ENCODE results near the gene MAML3. TPM values are rescaled to one million over a fixed set of nuclear protein-coding genes. Genes with fewer than 3 reads are reported as not detected.

The MAML3 gene
- total and polyA plus RNA-seq, 2 of the 13 experiments (the other 11 are each of a cell fraction or from before 2014, with no cell fraction given): 0.05 to 0.13 TPM

DNA sequence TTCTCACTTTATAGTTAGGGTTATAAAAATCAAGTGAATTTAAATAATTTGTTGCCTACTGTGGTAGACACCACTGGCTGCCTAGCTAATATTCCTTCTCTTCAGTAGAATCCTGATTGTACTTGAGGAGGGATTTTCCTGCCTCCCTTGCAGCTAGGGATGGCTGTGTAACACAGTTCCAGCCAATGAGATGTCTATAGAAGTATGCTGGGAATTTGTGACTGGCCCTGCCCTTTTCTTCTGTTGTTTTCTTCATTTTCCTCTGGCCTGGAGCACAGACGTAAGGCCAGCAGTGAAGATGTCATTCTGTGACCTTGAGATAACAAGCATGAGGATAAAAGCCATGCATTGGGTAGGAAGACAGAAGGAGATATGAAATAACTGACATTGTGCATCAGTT lies 343.3 kb downstream of the MAML3 start:
- Histone ChIP-seq H3K27me3 (ENCODE audit: control insufficient read depth in 1 of 2, insufficient read depth in 2 of 2, low read length in 2 of 2) (peaks cover 3 to 24% of the 10 kb centered on the region in 2 experiments; a peak in 3 of 5 replicates), H3K79me2 (ENCODE audit: insufficient read depth, low read length) (no peaks in the 10 kb centered on the region), H3K4me1 (ENCODE audit: insufficient read depth, low read length) (peaks cover 37% of the 10 kb centered on the region), H3K9ac (ENCODE audit: insufficient read depth, low read depth, low read length) (no peak overlapping the region), H3K9me3 (ENCODE audit: low read length) (peaks cover 10% of the 10 kb centered on the region), H3K27ac (ENCODE audit: extremely low read length, insufficient read depth, low read length) (no peak overlapping the region), H4K20me1 (ENCODE audit: insufficient read depth, low read length) (no peaks in the 10 kb centered on the region), H3K4me2 (ENCODE audit: low read depth, low read length) (no peak overlapping the region), H2AFZ (ENCODE audit: low read length) (no peak overlapping the region), H3K36me3 (replicated peaks in 1 of 2; ENCODE audit: control insufficient read depth in 1 of 2, insufficient read depth in 2 of 2, low read length in 2 of 2) (no peaks in the 10 kb centered on the region), H3K4me3 (replicated peaks in 1 of 3; ENCODE audit: insufficient read depth in 1 of 3, low read depth in 2 of 3, low read length in 3 of 3) (no peak overlapping the region)
- TF ChIP-seq HOXA5 (CRISPR knock-in tag; IDR thresholded peaks at IDR 0.05): no peak
- no peak for TF ChIP-seq ZNF563 (CRISPR knock-in tag; IDR thresholded peaks at IDR 0.05)
- TF ChIP-seq ZNF782 (CRISPR knock-in tag; IDR thresholded peaks at IDR 0.05; ENCODE audit: borderline replicate concordance): no peak
- TF ChIP-seq, protein P1, sequence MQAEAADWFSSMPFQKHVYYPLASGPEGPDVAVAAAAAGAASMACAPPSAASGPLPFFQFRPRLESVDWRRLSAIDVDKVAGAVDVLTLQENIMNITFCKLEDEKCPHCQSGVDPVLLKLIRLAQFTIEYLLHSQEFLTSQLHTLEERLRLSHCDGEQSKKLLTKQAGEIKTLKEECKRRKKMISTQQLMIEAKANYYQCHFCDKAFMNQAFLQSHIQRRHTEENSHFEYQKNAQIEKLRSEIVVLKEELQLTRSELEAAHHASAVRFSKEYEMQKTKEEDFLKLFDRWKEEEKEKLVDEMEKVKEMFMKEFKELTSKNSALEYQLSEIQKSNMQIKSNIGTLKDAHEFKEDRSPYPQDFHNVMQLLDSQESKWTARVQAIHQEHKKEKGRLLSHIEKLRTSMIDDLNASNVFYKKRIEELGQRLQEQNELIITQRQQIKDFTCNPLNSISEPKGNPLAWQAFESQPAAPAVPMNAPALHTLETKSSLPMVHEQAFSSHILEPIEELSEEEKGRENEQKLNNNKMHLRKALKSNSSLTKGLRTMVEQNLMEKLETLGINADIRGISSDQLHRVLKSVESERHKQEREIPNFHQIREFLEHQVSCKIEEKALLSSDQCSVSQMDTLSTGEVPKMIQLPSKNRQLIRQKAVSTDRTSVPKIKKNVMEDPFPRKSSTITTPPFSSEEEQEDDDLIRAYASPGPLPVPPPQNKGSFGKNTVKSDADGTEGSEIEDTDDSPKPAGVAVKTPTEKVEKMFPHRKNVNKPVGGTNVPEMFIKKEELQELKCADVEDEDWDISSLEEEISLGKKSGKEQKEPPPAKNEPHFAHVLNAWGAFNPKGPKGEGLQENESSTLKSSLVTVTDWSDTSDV (CRISPR knock-in tag; IDR thresholded peaks at IDR 0.05): no peak
- TF ChIP-seq GFI1 (CRISPR knock-in tag; IDR thresholded peaks at IDR 0.05; ENCODE audit: borderline replicate concordance): no peak
- TF ChIP-seq PLRG1 (conservative IDR thresholded peaks at IDR 0.05): no peak
- TF ChIP-seq HMG20A (CRISPR knock-in tag; IDR thresholded peaks at IDR 0.05; ENCODE audit: borderline replicate concordance): no peak
- no peak for TF ChIP-seq ZNF331 (CRISPR knock-in tag; IDR thresholded peaks at IDR 0.05)
- TF ChIP-seq PRMT3 (CRISPR knock-in tag; IDR thresholded peaks at IDR 0.05; ENCODE audit: borderline replicate concordance, low read depth): no peak
- TF ChIP-seq SP4 (CRISPR knock-in tag; IDR thresholded peaks at IDR 0.05): no peak
- TF ChIP-seq ZFP82 (CRISPR knock-in tag; IDR thresholded peaks at IDR 0.05; ENCODE audit: borderline replicate concordance): no peak
- no peak for TF ChIP-seq ATAD3A (CRISPR knock-in tag; IDR thresholded peaks at IDR 0.05)
- TF ChIP-seq MAX (IDR thresholded peaks at IDR 0.05): no peak
- TF ChIP-seq, protein P2, sequence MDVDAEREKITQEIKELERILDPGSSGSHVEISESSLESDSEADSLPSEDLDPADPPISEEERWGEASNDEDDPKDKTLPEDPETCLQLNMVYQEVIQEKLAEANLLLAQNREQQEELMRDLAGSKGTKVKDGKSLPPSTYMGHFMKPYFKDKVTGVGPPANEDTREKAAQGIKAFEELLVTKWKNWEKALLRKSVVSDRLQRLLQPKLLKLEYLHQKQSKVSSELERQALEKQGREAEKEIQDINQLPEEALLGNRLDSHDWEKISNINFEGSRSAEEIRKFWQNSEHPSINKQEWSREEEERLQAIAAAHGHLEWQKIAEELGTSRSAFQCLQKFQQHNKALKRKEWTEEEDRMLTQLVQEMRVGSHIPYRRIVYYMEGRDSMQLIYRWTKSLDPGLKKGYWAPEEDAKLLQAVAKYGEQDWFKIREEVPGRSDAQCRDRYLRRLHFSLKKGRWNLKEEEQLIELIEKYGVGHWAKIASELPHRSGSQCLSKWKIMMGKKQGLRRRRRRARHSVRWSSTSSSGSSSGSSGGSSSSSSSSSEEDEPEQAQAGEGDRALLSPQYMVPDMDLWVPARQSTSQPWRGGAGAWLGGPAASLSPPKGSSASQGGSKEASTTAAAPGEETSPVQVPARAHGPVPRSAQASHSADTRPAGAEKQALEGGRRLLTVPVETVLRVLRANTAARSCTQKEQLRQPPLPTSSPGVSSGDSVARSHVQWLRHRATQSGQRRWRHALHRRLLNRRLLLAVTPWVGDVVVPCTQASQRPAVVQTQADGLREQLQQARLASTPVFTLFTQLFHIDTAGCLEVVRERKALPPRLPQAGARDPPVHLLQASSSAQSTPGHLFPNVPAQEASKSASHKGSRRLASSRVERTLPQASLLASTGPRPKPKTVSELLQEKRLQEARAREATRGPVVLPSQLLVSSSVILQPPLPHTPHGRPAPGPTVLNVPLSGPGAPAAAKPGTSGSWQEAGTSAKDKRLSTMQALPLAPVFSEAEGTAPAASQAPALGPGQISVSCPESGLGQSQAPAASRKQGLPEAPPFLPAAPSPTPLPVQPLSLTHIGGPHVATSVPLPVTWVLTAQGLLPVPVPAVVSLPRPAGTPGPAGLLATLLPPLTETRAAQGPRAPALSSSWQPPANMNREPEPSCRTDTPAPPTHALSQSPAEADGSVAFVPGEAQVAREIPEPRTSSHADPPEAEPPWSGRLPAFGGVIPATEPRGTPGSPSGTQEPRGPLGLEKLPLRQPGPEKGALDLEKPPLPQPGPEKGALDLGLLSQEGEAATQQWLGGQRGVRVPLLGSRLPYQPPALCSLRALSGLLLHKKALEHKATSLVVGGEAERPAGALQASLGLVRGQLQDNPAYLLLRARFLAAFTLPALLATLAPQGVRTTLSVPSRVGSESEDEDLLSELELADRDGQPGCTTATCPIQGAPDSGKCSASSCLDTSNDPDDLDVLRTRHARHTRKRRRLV (CRISPR knock-in tag; IDR thresholded peaks at IDR 0.05): no peak
- TF ChIP-seq, protein P3, sequence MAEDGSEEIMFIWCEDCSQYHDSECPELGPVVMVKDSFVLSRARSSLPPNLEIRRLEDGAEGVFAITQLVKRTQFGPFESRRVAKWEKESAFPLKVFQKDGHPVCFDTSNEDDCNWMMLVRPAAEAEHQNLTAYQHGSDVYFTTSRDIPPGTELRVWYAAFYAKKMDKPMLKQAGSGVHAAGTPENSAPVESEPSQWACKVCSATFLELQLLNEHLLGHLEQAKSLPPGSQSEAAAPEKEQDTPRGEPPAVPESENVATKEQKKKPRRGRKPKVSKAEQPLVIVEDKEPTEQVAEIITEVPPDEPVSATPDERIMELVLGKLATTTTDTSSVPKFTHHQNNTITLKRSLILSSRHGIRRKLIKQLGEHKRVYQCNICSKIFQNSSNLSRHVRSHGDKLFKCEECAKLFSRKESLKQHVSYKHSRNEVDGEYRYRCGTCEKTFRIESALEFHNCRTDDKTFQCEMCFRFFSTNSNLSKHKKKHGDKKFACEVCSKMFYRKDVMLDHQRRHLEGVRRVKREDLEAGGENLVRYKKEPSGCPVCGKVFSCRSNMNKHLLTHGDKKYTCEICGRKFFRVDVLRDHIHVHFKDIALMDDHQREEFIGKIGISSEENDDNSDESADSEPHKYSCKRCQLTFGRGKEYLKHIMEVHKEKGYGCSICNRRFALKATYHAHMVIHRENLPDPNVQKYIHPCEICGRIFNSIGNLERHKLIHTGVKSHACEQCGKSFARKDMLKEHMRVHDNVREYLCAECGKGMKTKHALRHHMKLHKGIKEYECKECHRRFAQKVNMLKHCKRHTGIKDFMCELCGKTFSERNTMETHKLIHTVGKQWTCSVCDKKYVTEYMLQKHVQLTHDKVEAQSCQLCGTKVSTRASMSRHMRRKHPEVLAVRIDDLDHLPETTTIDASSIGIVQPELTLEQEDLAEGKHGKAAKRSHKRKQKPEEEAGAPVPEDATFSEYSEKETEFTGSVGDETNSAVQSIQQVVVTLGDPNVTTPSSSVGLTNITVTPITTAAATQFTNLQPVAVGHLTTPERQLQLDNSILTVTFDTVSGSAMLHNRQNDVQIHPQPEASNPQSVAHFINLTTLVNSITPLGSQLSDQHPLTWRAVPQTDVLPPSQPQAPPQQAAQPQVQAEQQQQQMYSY (CRISPR knock-in tag; IDR thresholded peaks at IDR 0.05): no peak
- 20% methylated on average over 1 of the region's 1 CpG for WGBS (ENCODE audit: low lambda C conversion rate)
- CTCF ChIA-PET (ENCODE audit: low intra/inter-chr PET ratio, low total read pairs): no interaction called here
- DNase-seq (ENCODE audit: low spot score) (no peak), ATAC-seq (no peak), FAIRE-seq (no peak)
- intact Hi-C loops (cut with micrococcal nuclease; ENCODE audit: unreplicated experiment): loop anchor here (5.0 kb wide), 1 partner anchor 52 kb away; no protein-coding TSS in a partner anchor
- POLR2A ChIA-PET: no interaction called here
- in situ Hi-C loops (cut with HindIII; ENCODE audit: extremely low pct_ligation_motif_present, low pct_unique_long_range_greater_than_20kb): no loop called here
- no TSS peak for BruUV-seq (replicated peaks)

Measured in HepG2 (cell line).